GM18499 (cell line): ENCODE measurements around the gene TMEM198.

Experiments
- ATAC-seq: cut with Tn5 transposase; IDR thresholded peaks from one replicate; pipeline ENCODE4 v1.9.1; 2021; ENCODE audit warnings: moderate number of reproducible peaks; ENCODE audit not compliant: insufficient read depth, unreplicated experiment

TMEM198 gene

DNA sequence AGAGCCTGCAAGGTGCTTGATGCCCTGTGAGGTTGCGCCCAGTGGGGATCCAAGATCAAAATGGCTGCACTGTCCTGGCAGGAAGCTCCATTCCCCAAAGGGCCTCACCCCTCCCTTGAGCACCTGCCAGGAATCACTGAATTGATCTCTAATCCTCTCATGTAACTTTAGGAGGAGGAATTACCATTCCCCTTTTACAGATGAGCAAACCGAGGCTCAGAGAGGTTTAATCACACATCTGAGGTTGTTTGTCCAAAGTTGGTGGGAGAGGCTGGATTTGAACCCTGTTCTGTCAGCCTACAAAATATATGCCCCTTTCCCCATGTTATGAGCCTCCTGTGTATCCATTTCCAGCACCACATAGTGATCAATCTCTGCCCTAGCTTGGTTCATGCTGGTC lies 19.0 kb upstream of the TMEM198 start:
- no peak for ATAC-seq

- no peak for ATAC-seq
Measured at GRCh38 chr2:219525533-219526232, 18.1 kb upstream of the TMEM198 start.

GRCh38 chr2:219526320-219527075 lies 17.3 kb upstream of the TMEM198 start:
- no peak for ATAC-seq

DNA sequence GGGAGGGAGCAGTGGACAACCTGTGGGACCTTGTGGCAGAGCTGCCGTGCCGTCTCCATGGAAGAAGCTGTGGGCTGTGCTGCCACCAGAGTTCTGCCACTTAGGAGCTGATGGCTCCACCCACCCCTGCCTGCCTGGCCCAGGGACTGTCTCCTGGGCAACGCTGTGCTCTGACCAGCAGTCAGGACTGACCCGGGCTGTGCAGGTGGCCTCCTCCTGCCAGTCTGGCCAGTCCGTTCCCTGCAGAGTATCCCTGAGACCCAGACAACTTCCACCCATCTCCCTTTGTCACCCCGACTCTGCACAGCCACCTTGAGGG lies 16.8 kb upstream of the TMEM198 start:
- no peak for ATAC-seq

GRCh38 chr2:219527472-219527871 lies 16.4 kb upstream of the TMEM198 start:
- ATAC-seq = no peak

DNA sequence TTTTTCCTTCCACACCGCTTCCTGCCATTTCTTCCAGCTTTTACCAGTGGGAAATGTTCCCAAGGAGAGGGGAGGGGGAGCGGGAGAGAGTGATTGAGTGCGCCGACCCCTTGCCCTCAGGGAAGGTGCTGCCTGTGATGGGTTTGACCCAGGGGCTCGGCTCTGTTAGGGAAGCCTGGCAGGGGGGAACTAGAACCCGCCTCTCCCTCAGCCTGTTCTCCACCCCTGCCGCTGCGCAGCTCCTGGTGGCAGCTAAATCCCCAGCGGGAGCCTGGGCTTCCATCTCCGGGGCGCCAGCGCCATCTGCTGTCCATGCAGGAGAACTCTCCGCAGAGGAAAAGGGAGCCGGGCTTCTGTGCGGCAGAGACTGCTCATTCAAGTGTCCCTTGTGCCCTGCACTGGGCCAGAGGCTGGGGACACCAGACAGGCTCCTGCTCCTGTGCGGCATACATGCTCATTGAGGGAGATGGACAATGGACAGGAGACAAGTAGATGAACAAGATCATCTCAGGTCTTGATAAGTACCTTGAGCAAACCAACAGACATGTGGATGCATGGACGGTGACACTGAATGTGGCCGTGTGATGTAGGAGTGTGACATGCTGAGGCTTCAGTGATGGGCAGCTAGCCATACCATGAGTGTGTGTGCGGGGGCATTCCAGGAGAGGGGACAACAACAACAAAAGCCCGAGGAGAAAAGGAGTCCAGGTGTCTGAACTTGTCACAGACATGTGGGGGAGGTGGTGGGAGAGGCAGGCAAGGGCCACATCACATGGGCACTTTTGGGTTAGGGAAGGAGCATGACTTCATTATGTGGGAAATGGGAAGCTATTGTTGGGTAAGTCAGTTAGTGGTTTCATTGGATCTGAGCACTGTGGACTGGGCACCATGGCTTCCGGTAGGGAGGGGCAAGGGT lies 13.5 kb upstream of the TMEM198 start:
- ATAC-seq = peak; percentile 71

DNA sequence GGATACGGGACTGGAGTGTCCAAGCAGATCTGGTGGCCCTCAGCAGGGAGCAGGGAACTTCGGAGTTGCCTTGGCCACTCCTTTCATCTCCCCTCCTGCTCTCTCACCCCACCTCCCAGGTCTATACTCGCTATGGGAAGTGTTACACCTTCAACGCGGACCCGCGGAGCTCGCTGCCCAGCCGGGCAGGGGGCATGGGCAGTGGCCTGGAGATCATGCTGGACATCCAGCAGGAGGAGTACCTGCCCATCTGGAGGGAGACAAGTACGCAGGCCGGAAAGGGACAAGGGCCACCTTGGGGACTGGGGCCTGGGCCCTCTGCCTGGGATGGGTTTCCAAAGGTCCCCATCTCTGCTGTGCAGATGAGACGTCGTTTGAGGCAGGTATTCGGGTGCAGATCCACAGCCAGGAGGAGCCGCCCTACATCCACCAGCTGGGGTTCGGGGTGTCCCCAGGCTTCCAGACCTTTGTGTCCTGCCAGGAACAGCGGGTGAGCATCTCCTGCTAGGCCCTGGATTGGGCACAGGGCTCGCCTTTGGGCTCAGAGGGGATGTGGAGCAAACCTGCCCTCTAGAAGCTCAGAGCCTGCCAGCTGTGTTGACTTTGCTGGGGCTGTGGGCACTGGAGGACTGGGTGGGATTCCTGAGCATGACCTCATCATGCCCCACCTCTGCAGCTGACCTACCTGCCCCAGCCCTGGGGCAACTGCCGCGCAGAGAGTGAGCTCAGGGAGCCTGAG lies 12.0 kb upstream of the TMEM198 start:
- no peak for ATAC-seq

GRCh38 chr2:219532378-219532649 lies 11.5 kb upstream of the TMEM198 start:
- no peak for ATAC-seq

DNA sequence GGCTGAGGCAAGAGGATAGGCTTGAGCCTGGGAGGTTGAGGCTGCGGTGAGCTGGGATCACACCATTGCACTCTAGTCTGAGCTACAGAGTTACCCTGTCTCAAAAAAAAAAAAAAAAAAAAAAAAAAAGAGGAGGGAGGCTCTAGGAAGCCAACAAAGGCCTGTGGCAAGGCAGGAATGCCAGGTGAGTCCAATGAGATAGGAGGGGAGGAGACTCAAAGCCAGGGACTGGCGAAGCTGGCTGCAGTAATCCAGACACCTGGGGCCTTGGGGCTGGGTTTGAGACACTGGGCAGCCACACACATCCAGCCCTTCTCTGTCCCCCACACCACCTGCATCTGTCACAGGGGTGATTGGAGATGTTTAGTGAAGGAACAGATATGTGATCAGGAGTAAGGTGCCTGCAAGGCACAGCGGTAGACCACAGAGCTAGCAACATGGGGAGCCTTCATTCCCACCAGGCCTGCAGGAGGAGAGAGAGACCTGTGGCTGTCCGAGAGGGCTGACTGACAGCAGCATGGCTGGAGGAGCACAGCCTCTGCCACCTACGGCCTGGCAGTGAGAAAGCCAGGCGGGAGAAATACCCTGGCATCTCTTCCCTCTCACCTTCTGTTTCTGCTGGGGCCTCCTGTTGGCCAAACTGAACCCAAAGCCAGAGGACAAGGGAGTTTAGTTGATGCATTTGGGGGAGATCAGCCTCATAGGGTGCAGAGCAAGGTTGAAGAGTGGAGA lies 9.7 kb upstream of the TMEM198 start:
- ATAC-seq = no peak

GRCh38 chr2:219536425-219536824 lies 7.4 kb upstream of the TMEM198 start:
- no peak for ATAC-seq

- ATAC-seq = no peak
Measured at GRCh38 chr2:219536967-219537366, 6.9 kb upstream of the TMEM198 start.

DNA sequence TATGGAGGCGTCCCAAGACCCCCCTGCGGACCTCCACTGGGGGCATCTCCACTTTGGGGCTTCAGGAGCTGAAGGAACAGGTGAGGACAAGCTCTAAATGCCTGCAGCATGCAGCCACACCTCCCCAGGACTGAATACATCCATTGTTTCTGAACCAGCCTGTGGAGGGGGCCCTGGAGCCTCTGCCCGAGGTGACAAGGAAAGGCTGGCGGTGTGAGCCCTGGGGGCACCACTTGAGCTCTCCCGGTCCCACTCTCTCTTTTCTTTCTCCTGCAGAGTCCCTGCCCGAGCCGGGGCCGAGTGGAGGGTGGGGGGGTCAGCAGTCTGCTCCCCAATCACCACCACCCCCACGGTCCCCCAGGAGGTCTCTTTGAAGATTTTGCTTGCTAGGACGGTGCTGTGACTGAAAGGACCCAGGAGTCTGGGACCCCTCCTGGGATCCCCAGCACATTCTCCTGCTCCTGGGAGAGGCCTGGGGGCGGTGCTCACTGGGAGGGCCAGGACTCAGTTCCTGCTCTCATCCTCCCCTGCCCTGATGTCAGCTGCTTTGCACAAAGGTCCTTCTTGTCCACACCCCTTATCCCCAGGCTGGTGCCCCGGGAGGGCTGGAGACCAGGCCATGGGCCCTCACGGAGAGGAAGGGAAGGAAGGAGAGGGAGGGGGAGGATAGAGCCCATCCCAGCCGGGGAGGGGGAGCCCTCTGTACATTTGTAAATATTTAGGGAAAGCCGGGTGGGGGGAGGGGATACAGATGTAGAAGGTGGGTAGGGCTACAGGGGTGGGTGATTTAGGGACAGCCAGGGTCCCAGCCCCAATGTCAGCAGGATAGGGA lies 6.0 kb upstream of the TMEM198 start:
- ATAC-seq = no peak

DNA sequence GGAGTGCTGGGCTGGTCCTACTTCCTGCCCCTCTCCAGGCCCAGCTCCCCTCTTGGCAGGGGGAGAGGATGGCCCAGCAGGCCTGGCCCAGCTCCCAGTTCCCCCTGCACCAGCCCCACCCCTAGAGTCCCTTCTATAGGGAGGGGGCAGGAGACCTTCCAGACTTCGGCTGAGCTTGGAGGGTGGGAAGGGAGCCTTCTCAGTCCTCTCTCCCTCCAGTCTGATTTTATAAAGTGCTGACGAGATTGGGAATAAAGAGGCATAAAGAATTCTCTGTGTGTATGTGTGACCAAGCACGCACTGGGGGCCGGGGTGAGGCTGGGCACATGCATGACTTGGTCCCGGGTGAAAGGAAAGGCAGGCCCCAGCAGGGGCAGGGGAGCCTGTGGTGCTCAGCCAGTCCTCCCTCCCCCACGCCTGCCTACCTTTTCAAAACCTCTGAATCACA lies 5.3 kb upstream of the TMEM198 start:
- no peak for ATAC-seq

- no peak for ATAC-seq
Measured at GRCh38 chr2:219538956-219539788, 4.7 kb upstream of the TMEM198 start.

GRCh38 chr2:219539926-219540678 lies 3.7 kb upstream of the TMEM198 start:
- no peak for ATAC-seq

DNA sequence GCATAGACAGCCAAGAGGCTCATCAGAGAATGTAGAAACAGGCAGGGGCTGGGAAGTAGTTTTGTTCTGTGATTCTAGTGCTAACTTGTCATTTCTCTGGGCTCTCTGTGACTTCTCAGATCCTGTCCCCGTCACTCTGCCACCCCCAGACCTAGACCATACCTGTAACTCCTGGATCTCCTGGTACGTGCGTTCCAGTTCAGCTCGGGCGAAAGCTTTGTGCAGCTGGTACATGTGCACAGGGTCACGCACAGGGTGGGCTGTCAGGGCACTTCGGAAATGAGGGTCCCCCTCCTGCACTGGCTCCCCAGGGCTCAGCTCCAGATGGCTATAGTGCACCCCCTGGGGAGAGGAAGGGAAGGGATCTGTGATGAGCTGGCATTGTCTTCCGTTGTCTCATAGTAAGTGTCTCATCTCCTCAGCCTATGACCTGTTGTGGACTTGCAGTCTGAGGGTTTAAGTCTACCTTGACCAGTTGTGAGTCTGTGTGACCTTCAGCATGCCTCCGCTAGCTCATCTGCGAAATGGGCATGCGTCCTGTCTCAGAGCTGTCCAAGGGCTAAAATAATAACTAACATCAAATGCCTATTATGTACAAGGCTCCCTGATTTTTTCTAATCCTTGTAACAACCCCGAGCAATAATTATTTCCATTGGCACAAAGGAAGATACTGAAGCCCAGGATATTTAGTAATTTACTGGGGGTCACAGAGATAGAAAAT lies 2.9 kb upstream of the TMEM198 start:
- ATAC-seq = no peak
